H9 (cell line): ENCODE results near the gene BICDL2. TPM values are rescaled to one million over a fixed set of nuclear protein-coding genes. Genes with fewer than 3 reads are reported as not detected.

Source experiments
- DNase-seq: peaks from one replicate; pipeline ENCODE4 v3.0.0-alpha.2; 2017
- H2AFZ ChIP-seq: one replicate; pipeline ENCODE4 v1.6.1; 2013; ENCODE audit warnings: mild to moderate bottlenecking, low read length, control low read depth, moderate library complexity
- H2AK5ac ChIP-seq: 2 replicates; pipeline ENCODE4 v1.6.1; 2013; ENCODE audit warnings: low read length, control low read depth, mixed read lengths; ENCODE audit not compliant: insufficient read length
- H2BK120ac ChIP-seq: one replicate; pipeline ENCODE4 v1.6.1; 2013; ENCODE audit warnings: low read depth, mild to moderate bottlenecking, low read length, control low read depth, inconsistent platforms; ENCODE audit not compliant: poor library complexity, severe bottlenecking
- H2BK12ac ChIP-seq: 2 replicates; pipeline ENCODE4 v1.6.1; 2013; ENCODE audit warnings: low read length, control low read depth, mixed read lengths, low read depth; ENCODE audit not compliant: insufficient read length
- H2BK15ac ChIP-seq: 2 replicates; pipeline ENCODE4 v1.6.1; 2013; ENCODE audit warnings: low read depth, low read length, control low read depth
- H2BK20ac ChIP-seq: one replicate; pipeline ENCODE4 v1.6.1; 2013; ENCODE audit warnings: low read depth, mild to moderate bottlenecking, low read length, control low read depth, inconsistent platforms; ENCODE audit not compliant: poor library complexity, severe bottlenecking
- H2BK5ac ChIP-seq: 2 replicates; pipeline ENCODE4 v1.6.1; 2013; ENCODE audit warnings: low read length, control low read depth, mixed read lengths; ENCODE audit not compliant: insufficient read length
- H3K14ac ChIP-seq: 2 replicates; pipeline ENCODE4 v1.6.1; 2013; ENCODE audit warnings: low read length, control low read depth; ENCODE audit not compliant: insufficient read depth
- H3K18ac ChIP-seq: 2 replicates; pipeline ENCODE4 v1.6.1; 2013; ENCODE audit warnings: low read depth, mild to moderate bottlenecking, mixed read lengths, low read length, control low read depth; ENCODE audit not compliant: insufficient read length
- H3K23ac ChIP-seq: 2 replicates; pipeline ENCODE4 v1.6.1; 2013; ENCODE audit warnings: low read length, control low read depth, mixed read lengths, low read depth; ENCODE audit not compliant: insufficient read length
- H3K23me2 ChIP-seq: 2 replicates; pipeline ENCODE4 v1.6.1; 2013; ENCODE audit warnings: low read depth, mild to moderate bottlenecking, mixed read lengths, low read length, control low read depth; ENCODE audit not compliant: insufficient read length, poor library complexity, severe bottlenecking
- H3K27ac ChIP-seq: 2 replicates; pipeline ENCODE4 v1.5.1; 2013; ENCODE audit warnings: low read length, control low read depth, mixed read lengths, low read depth; ENCODE audit not compliant: insufficient read length
- H3K27me3 ChIP-seq: 2 replicates; pipeline ENCODE4 v1.6.1; 2013; ENCODE audit warnings: low read length, control low read depth, inconsistent platforms; ENCODE audit not compliant: insufficient read depth
- H3K4ac ChIP-seq: 2 replicates; pipeline ENCODE4 v1.6.1; 2013; ENCODE audit warnings: low read depth, mild to moderate bottlenecking, control low read depth, inconsistent platforms, low read length, moderate library complexity
- H3K4me1 ChIP-seq: 2 replicates; pipeline ENCODE4 v1.6.1; 2013; ENCODE audit warnings: low read length, control low read depth, inconsistent platforms; ENCODE audit not compliant: insufficient read depth
- H3K4me2 ChIP-seq: 2 replicates; pipeline ENCODE4 v1.6.1; 2013; ENCODE audit warnings: low read length, control low read depth, mixed read lengths; ENCODE audit not compliant: insufficient read length, insufficient read depth
- H3K56ac ChIP-seq: 2 replicates; pipeline ENCODE4 v1.6.1; 2013; ENCODE audit warnings: low read depth, mild to moderate bottlenecking, mixed read lengths, low read length, control low read depth; ENCODE audit not compliant: insufficient read length
- H3K79me1 ChIP-seq: 2 replicates; pipeline ENCODE4 v1.6.1; 2013; ENCODE audit warnings: low read depth, mild to moderate bottlenecking, moderate library complexity, low read length, control low read depth, inconsistent platforms; ENCODE audit not compliant: insufficient read depth, poor library complexity, severe bottlenecking
- H3K79me2 ChIP-seq: 2 replicates; pipeline ENCODE4 v1.6.1; 2013; ENCODE audit warnings: low read length, control low read depth, inconsistent platforms; ENCODE audit not compliant: insufficient read depth
- H3K9ac ChIP-seq: 2 replicates; pipeline ENCODE4 v1.6.1; 2013; ENCODE audit warnings: low read length, control low read depth, mixed read lengths; ENCODE audit not compliant: insufficient read length; ENCODE audit errors: extremely low read depth
- H3K9me3 ChIP-seq: one replicate; pipeline ENCODE4 v1.6.1; 2013; ENCODE audit warnings: low read depth, low read length, inconsistent platforms; ENCODE audit not compliant: control insufficient read depth
- H3T11ph ChIP-seq: one replicate; pipeline ENCODE4 v1.6.1; 2013; ENCODE audit warnings: mild to moderate bottlenecking, low read length, control low read depth, inconsistent platforms
- H4K20me1 ChIP-seq: one replicate; pipeline ENCODE4 v1.6.1; 2013; ENCODE audit not compliant: control insufficient read depth, insufficient read length, insufficient read depth
- H4K5ac ChIP-seq: 2 replicates; pipeline ENCODE4 v1.6.1; 2013; ENCODE audit warnings: low read depth, mild to moderate bottlenecking, mixed read lengths, low read length, control low read depth; ENCODE audit not compliant: insufficient read length
- H4K8ac ChIP-seq: replicated peaks from 2 replicates; pipeline ENCODE4 v1.6.1; 2013; ENCODE audit warnings: low read length, control low read depth, mixed read lengths, low read depth; ENCODE audit not compliant: insufficient read length
- H4K91ac ChIP-seq: 2 replicates; pipeline ENCODE4 v1.6.1; 2013; ENCODE audit warnings: low read depth, mild to moderate bottlenecking, moderate library complexity, mixed read lengths, low read length, control low read depth; ENCODE audit not compliant: insufficient read length
- H3K27ac Mint-ChIP-seq, 3 experiments: 2 replicates in 2 of 3; 3 replicates in 1 of 3; pipeline ENCODE4 v1.8.0; 2020 to 2021; ENCODE audit warnings: mixed read lengths in 3 of 3, mild to moderate bottlenecking in 1 of 3, moderate library complexity in 1 of 3
- H3K27me3 Mint-ChIP-seq: 2 replicates; pipeline ENCODE4 v1.8.0; 2021; ENCODE audit warnings: low read depth, mild to moderate bottlenecking, moderate library complexity, mixed read lengths
- H3K36me3 Mint-ChIP-seq, 3 experiments: 2 replicates in 2 of 3; 3 replicates in 1 of 3; pipeline ENCODE4 v1.8.0; 2020 to 2021; ENCODE audit warnings: low read depth in 3 of 3, mixed read lengths in 3 of 3; ENCODE audit not compliant: insufficient read depth in 1 of 3
- H3K4me1 Mint-ChIP-seq, 2 experiments: 2 replicates each; pipeline ENCODE4 v1.8.0; 2020; ENCODE audit warnings: mixed read lengths in 2 of 2
- H3K4me3 Mint-ChIP-seq, 2 experiments: 2 replicates in 1 of 2; 3 replicates in 1 of 2; pipeline ENCODE4 v1.8.0; 2020 to 2021; ENCODE audit warnings: mild to moderate bottlenecking in 2 of 2, mixed read lengths in 2 of 2, moderate library complexity in 1 of 2
- H3K9me3 Mint-ChIP-seq, 2 experiments: 2 replicates in 1 of 2; 3 replicates in 1 of 2; pipeline ENCODE4 v1.8.0; 2020; ENCODE audit warnings: mild to moderate bottlenecking in 2 of 2, mixed read lengths in 2 of 2, moderate library complexity in 1 of 2
- WGBS: extraction: QIAGEN DNeasy Blood & Tissue Kit; methylation state at CpG from one replicate; pipeline ENCODE4 v1.1.7; 2013; ENCODE audit warnings: missing lambda C conversion rate, low lambda C conversion rate, mixed read lengths; ENCODE audit not compliant: insufficient read length; ENCODE audit errors: extremely low coverage; 5-methylcytosine and 5-hydroxymethylcytosine counted together
- total RNA-seq: library from RNA; stranded (reverse); gene quantifications from 2 replicates; pipeline ENCODE4 v1.2.1, GENCODE V29; 2021
- TF ChIP-seq, protein P1 (sequence below): fragments of 200-600 bp; sonication (generic); conservative IDR thresholded peaks from 3 replicates; pipeline ENCODE4 v1.8.0; 2021; ENCODE audit warnings: antibody characterized with exemption, mild to moderate bottlenecking

The BICDL2 gene
- total RNA-seq, 1 experiment from 2014 or later: 13.5 TPM

GRCh38 chr16:3030222-3031212 is 6.2 kb downstream of the BICDL2 start:
- Histone ChIP-seq H2BK120ac (no peak overlapping the region), H3K27me3 (no peaks in the 10 kb centered on the region), H2BK5ac (no peak overlapping the region), H3K14ac (no peak overlapping the region), H4K8ac (no peak overlapping the region), H2BK12ac (no peak overlapping the region), H2BK15ac (no peak overlapping the region), H3K18ac (no peak overlapping the region), H3K4me1 (no peaks in the 10 kb centered on the region), H3K4ac (no peak overlapping the region), H3K27ac (no peak overlapping the region), H3K23ac (no peak overlapping the region), H3K9me3 (no peaks in the 10 kb centered on the region), H3K79me1 (no peaks in the 10 kb centered on the region), H4K5ac (no peak overlapping the region), H3K56ac (no peak overlapping the region), H3K4me2 (no peak overlapping the region), H2BK20ac (no peak overlapping the region), H3K9ac (no peak overlapping the region), H2AFZ (no peak overlapping the region), H4K20me1 (peaks cover 3% of the 10 kb centered on the region), H4K91ac (no peak overlapping the region), H3T11ph (no peak overlapping the region), H2AK5ac (no peak overlapping the region), H3K23me2 (no peaks in the 10 kb centered on the region), H3K79me2 (no peaks in the 10 kb centered on the region)
- H3K9me3 Mint-ChIP-seq: no peaks in the 10 kb centered on the region
- no CpG with 5 or more reads among the region's 33 CpGs for WGBS
- DNase-seq: no peak
- no peak overlapping the region for H3K27ac Mint-ChIP-seq
- peaks cover 12 to 33% of the 10 kb centered on the region in 2 experiments for H3K4me1 Mint-ChIP-seq
- peaks cover 11 to 35% (median 31%) of the 10 kb centered on the region in 3 experiments; a peak in 6 of 7 replicates for H3K36me3 Mint-ChIP-seq
- peak overlapping the region in 1 of 2 experiments; percentile 2; a peak in 2 of 5 replicates for H3K4me3 Mint-ChIP-seq
- peaks cover 19% of the 10 kb centered on the region for H3K27me3 Mint-ChIP-seq
- TF ChIP-seq, protein P1, sequence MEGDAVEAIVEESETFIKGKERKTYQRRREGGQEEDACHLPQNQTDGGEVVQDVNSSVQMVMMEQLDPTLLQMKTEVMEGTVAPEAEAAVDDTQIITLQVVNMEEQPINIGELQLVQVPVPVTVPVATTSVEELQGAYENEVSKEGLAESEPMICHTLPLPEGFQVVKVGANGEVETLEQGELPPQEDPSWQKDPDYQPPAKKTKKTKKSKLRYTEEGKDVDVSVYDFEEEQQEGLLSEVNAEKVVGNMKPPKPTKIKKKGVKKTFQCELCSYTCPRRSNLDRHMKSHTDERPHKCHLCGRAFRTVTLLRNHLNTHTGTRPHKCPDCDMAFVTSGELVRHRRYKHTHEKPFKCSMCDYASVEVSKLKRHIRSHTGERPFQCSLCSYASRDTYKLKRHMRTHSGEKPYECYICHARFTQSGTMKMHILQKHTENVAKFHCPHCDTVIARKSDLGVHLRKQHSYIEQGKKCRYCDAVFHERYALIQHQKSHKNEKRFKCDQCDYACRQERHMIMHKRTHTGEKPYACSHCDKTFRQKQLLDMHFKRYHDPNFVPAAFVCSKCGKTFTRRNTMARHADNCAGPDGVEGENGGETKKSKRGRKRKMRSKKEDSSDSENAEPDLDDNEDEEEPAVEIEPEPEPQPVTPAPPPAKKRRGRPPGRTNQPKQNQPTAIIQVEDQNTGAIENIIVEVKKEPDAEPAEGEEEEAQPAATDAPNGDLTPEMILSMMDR: no peak
